NCI-H1694 treated with DMSO at 0.1 percent for 48 hours (cell line): ENCODE data around the gene MCUB.
"Not testable (repeated sequence)": the region's sequence is repeated elsewhere in the genome, so short reads cannot be mapped to it uniquely, and the experiment has no call there.

ENCODE experiments used
- DNase-seq: peaks from one replicate; lab custom pipeline; 2025; lab: John Stamatoyannopoulos, UW

Gene MCUB

DNA sequence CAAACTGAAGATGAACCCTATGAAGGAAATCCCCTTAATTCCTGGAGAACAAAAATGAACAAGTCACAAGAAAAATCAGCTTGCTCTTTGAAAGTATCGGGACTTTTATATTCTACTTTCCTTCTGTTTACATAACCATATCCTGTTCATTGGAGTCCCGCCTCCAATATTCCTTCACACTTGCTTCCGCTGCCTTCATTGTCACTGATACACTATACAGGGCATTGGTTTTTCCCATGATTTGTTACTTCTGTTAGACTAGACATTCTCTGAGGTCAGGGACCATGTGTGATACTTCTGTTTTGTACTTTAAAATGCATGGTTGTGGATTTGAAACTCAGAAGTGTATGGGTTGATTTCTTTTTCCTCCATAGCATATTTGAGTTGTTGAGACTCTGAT is 18.8 kb downstream of the MCUB start:
- no peak for DNase-seq

GRCh38 chr4:109579997-109580396 is 20.0 kb downstream of the MCUB start:
- DNase-seq, result not testable (repeated sequence)

DNA sequence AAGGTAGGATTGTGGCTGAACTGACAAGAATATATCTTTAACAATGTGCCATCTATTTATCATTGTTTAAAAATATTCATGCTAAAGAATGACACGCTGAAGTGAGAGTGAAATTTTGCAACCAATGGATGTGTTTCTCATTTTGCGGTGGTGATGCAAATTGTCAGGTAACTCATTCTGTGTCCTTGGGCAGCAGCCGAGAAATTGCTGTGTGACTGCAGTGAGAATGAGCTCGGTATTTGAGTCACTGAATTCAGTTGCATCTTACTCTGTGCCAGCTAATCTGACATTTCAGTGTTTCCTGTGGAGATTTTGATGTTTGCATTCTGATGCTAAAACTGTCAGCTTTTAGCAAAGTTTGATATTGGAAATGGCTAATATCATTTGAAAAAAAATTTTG is 28.1 kb downstream of the MCUB start:
- DNase-seq, result no peak

GRCh38 chr4:109589119-109589518 is 29.1 kb downstream of the MCUB start:
- DNase-seq, result no peak

- DNase-seq, result no peak
Measured at GRCh38 chr4:109589605-109590004, 29.6 kb downstream of the MCUB start.

DNA sequence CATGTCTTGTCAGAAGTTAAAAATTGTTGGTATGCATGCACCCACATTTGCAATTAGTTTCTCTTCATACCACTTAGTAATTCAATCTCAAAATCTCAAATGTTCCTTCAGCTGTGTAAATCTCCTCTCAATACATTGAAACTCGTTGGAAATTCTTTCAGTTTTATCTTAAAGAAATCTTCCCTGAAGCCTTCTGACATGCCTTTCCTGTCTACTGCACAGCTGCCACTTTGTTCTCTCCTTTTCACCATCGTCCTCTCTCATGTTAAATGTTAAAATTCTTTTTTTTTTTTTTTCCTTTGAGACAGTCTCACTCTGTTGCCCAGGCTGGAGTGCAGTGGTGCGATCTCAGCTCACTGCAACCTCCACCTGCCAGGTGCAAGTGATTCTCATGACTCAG is 30.9 kb downstream of the MCUB start:
- no peak for DNase-seq

DNA sequence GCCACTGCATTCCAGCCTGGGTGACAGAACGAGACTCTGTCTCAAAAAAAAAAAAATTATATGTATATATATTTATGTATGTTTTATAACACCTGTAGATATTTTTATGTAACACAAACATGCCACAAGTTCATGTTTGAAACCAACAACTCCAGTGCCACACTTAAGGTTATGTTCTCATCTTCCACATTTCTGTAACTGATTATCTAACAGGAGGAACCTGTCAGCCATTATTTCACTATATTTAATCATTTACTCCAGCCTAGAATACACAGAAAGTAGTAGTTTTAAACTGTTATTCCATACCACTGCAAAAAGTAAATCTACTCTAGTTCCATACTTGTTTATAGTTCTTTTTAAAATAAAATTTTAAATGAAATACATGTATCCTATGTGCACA is 32.3 kb downstream of the MCUB start:
- DNase-seq, result no peak

- DNase-seq, result not testable (repeated sequence)
Measured at GRCh38 chr4:109595123-109595522, 35.1 kb downstream of the MCUB start.

DNA sequence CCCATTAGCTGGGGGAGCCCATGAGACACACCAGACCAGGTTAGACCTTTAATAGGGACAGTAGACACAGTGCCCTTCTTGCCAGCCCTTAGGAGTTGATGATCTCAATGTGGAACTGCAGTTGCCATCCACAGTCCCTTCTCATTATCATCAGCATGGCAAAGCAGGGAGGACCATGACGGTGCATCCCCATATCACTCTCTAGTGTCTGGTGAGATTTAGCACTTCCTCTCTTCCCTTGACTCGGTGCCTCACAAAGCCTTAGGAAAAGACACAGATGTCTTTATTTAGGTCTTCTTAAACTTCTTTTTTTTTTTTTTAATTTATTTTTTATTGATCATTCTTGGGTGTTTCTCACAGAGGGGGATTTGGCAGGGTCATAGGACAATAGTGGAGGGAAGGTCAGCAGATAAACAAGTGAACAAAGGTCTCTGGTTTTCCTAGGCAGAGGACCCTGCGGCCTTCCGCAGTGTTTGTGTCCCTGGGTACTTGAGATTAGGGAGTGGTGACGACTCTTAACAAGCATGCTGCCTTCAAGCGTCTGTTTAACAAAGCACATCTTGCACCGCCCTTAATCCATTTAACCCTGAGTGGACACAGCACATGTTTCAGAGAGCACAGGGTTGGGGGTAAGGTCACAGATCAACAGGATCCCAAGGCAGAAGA is 36.5 kb downstream of the MCUB start:
- not testable (repeated sequence) for DNase-seq

- no peak for DNase-seq
Measured at GRCh38 chr4:109599046-109599652, 39.1 kb downstream of the MCUB start.

- DNase-seq, result no peak
Measured at GRCh38 chr4:109600431-109600830, 40.4 kb downstream of the MCUB start.

GRCh38 chr4:109601336-109601735 is 41.3 kb downstream of the MCUB start:
- DNase-seq, result no peak

DNA sequence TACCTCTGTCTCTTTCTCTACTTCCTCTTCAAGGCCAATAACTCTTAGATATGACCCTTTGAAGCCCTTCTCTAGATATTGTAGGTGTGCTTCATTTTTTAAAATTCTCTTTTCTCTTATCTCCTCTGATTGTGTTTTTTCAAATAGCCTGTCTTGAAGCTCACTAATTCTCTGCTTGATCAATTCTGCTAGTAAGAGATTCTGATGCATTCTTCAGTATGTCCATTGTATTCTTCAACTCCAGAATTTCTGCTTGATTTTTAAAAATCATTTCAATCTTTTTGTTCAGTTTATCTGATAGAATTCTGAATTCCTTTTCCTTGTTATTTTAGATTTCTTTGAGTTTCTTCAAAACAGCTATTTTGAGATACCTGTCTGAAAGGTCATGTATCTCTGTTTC is 47.9 kb downstream of the MCUB start:
- DNase-seq, result no peak

DNA sequence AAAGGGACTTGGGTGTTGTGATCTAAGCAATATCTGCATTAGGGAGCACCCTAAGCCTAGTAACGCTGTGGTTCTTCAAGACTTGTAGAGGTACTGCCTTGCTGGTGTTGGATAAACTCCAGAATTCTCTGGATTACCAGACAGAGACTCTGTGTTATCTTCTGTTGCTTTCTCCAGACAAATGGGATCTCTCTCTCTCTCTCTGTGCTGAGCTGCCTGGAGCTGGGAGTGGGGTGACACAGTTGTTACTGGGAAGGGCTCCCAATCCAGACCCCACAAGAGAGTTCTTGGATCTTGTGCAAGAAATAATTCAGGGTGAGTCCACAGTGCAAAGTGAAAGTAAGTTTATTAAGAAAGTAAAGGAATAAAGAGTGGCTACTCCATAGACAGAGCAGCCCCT is 48.8 kb downstream of the MCUB start:
- no peak for DNase-seq

DNA sequence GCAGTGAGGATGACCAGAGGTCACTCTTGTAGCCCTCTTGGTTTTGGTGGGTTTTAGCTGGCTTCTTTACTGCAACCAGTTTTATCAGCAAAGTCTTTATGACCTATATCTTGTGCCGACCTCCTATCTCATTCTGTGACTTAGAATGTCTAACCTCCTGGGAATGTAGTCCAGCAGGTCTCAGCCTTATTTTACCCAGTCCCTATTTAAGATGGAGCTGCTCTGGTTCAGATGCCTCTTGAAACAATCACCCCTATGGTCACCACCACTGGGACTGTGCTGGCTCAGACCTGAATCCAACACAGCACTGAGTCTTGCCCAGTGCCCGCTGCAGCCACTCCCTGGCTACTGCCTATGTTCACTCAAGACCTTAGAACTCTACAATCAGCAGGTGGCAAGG is 49.4 kb downstream of the MCUB start:
- DNase-seq, result no peak

GRCh38 chr4:109610489-109610888 is 50.4 kb downstream of the MCUB start:
- DNase-seq, result no peak

- DNase-seq, result no peak
Measured at GRCh38 chr4:109611045-109611646, 51.1 kb downstream of the MCUB start.

GRCh38 chr4:109614015-109614414 is 54.0 kb downstream of the MCUB start:
- no peak for DNase-seq

- no peak for DNase-seq
Measured at GRCh38 chr4:109614466-109614865, 54.4 kb downstream of the MCUB start.

- DNase-seq, result no peak
Measured at GRCh38 chr4:109615742-109616141, 55.7 kb downstream of the MCUB start.

GRCh38 chr4:109616243-109616642 is 56.2 kb downstream of the MCUB start:
- no peak for DNase-seq

DNA sequence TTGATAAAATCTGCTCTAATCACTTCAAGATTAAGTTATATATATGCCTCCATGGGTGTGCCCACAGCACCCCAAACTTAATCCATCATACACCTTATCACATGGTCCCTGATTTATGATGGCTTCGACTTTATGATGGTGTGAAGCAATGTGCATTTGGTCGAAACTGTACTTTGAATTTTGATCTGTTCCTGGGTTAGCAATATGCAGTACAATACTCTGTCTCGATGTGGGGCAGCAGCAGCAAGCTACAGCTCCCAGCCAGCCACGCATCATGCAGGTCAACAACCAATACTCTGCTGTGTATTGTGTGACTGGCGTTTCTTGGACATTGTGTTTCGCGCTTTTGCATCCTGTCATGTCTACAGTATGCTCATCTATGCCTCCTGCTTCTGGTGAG is 62.6 kb downstream of the MCUB start:
- DNase-seq, result no peak

DNA sequence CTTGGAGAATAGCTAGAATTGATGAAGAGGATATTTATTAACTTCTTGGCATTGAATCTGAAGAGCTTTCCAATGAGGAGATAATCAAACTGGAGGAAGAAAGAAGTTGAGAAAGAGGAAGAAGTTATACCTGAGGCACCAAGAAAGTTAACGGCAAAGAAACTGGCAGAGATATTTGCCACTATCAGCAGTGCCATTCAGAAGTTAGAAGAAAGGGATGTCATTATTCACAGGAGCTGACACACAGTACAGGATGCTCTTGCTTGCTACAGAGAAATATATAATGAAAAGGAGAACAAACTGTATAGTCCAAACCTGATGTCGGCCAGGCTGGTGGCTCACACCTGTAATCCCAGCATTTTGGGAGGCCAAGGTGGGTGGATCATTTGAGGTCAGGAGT is 64.5 kb downstream of the MCUB start:
- DNase-seq, result no peak

- no peak for DNase-seq
Measured at GRCh38 chr4:109627361-109627760, 67.3 kb downstream of the MCUB start.
